Activated CD4-positive, CD25-positive, alpha-beta regulatory T cell (primary cell): ENCODE measurements around the gene MAP3K7CL.

Source experiments
- DNase-seq, 4 experiments: peaks; one replicate each; lab custom pipeline; 2025; lab: John Stamatoyannopoulos, UW

MAP3K7CL gene

DNA sequence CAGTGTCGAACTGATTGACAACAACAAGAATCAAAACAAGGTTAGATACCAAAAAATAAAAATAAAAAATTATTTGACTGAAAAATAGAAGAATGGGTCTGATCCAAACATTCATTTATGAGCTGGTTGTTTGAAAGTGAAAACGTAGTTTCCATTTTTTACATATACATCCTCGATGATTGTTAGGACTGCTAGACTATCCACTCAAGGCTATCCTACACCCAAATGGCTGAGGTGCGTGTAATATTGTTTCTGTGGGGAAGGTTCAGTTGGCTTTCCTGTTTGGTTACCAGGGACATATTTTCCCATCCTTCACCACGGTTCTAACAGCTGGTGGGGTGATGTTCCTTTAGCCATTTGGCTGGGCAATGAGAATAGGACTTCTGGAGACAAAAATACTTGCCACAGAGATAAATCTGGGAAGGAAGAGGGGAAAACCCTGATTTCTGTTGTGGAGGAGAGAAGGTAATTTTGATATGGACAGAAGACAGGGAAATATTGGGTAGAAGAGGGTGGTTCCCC, 66.3 kb downstream of the MAP3K7CL start:
- DNase-seq = no peak

DNA sequence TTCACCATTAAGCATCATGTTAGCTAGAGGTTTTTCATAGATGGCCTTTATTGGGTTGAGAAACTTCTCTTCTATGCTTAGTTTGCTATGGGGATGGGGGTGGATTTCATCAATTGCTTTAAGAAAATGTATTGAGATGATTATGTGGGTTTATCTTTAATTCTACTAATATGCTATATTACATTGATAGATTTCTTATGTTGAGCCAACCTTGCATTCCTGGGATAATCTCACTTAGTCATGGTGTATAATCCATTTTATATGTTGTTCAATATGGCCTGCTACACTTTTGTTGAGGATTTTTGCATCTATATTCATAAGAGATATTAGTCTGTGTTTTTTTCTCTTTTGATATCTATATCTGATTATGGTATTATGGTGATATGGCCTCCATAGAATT, 70.7 kb downstream of the MAP3K7CL start:
- no peak for DNase-seq

DNA sequence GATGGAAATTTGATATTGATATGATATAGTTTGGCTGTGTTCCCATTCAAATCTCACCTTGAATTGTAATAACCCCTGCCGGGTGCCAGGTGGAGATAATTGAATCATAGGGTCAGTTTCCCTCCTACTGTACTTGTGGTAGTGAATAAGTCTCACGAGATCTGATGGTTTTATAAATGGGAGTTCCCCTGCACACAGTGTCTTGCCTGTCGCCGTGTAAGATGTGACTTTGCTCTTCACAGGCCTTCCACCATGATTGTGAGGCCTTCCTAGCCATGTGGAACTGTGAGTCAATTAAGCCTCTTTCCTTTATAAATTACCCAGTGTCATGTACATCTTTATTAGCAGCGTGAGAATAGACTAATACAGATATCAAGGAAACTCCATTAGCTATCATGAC, 74.6 kb downstream of the MAP3K7CL start:
- DNase-seq = no peak

DNA sequence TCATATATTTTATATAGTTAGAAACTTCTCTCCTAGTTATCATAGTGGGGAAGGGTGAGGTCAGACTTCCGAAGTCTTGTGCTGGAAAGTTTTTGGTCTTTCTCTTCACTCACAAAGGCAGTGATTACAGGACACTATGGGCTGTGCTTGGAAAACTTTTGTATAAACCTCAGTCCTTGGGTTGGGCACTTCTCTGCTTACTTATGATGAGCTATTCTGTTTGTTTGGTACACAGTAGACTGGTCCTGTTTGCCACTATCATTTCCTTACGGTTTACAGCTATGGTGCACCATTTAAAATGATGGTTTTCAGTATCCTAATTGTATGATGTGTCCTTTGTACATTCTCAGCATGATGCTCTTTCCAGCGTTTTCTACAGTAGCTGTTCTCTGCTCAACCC, 75.5 kb downstream of the MAP3K7CL start:
- DNase-seq = no peak

DNA sequence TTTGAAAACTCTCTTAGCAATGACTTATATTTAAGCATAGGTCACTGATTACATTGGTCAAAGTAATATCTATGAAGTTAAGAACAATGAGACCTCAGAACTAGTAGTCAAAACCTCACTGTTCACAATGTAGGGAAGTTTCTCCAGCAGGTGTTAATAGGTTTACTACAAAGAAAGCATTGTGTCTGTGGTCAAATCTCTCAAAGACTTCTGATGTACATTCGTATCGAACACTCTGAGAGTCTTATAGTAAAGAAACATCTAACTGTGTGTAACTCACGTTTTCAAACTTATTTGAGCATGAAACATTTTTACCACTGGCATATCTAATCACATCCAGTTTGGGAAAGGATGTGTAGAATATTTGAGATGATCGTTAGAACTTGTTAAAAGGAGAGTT, 76.0 kb downstream of the MAP3K7CL start:
- no peak for DNase-seq

DNA sequence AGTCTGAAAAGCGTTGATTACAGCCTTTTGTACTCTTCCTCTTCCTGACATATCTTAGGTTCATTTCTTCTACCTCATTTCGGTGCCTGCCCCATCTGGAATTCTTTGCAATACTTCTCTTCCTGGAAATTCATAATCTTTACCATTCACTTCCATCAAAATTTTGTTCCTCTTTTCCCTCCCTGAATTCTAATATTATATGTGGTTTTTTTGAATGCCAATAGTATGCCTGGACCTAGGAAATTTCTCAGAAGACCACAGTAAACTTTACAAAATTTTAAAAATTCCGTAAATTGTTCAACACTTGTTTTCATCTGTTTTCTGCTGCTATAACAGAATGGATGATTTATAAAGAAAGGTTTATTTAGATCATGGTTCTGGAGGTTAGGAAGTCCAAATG, 76.8 kb downstream of the MAP3K7CL start:
- DNase-seq = no peak

DNA sequence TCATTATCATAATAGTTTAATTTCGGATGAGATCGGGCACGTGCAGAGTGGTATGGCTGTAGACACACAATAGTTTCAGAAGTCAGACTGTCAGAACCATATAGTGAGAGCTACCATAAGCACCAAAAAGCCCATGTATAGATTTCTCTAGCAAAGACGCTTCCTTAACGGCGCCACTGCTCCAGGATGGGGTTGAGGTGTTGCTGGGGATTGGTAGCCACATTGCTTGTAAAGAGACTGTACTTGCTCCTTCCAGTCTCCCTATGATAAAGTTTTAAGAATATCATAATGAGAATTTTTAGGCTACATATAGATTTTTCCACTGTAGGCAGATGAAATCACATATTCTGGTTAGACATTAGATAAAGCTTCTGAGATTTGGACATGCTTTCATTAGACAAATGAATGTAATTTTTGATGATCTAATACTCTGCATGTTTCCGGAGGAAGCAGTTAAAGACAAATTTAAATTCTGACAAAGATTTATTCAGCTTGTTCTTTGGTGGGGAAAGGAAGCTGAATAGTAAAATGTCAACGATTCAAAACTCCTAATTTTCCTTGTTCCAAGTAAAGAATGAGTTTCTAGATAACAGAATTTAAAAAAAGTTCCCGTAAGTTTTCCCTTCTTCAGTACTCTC, 77.7 kb downstream of the MAP3K7CL start:
- DNase-seq = no peak

DNA sequence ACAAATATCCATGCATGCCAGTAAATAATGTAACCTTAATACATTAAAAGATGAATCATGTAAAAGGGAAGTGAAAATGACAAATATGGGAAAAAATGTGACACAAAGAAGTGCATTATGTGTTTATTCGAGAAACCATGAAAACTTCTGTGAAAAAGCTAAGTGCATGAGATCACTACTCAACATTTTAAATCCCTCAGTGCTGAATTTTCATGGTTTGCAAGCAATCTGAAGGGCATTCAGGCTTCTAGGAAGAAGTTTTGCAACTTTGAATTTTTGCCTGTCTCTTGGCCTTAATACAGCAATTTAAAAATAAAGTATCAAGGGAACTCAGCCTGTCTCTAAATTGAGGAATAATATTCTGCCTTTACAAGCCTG, 78.2 kb downstream of the MAP3K7CL start:
- DNase-seq = no peak

DNA sequence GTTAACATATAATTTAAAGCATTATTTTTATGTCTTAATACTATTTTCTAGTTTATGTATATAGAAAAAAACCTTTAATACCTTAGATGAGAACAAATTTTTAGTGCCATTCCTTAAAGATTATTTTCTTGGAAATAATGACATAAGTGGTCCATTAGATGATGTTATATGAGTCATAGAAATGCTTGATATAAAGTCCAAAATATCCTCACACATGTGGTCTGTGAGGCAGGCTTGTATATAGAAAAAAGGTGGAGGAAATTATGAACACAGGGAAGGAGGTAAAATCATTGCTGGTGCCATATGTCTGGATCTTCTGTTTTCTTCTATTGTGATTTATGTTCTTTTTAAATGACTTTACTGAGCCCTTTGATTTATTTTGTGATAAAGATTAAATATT, 79.3 kb downstream of the MAP3K7CL start:
- no peak for DNase-seq

DNA sequence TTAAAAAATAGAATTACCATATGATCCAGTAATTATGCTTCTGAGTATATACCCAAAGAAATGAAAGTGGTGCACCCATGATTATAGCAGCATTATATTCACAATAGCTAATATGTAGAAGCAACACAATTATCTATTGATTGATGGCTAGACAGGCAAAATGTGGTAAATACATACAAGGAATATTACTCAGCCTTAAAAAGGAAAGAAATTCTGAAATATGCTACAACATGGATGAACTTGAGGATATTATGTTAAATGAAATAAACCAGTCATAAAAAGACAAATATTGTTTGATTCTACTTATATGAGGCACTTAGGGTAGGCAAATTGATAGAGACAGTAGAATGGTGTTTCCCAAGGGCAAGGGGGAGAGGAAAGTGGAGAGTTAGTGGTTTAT, 80.8 kb downstream of the MAP3K7CL start:
- no peak for DNase-seq

DNA sequence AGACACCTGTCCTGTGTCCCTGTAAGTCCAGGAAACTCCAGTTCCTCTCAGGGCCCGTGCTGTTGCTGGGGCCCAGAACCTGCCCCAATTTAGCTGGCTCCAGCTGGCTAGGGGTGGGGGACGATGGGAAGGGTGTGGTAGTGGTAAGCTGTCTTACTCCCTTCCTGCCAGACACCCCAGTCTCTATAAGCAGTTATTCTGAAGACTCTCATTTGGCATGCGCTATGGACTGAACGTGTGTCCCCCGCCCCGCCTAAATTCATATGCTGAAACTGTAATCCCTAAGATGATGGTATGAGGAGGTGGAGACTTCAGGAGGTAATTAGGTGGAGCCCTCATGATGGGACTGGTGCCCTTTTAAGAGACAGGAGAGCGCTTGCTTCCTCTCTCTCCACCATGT, 82.0 kb downstream of the MAP3K7CL start:
- no peak for DNase-seq

DNA sequence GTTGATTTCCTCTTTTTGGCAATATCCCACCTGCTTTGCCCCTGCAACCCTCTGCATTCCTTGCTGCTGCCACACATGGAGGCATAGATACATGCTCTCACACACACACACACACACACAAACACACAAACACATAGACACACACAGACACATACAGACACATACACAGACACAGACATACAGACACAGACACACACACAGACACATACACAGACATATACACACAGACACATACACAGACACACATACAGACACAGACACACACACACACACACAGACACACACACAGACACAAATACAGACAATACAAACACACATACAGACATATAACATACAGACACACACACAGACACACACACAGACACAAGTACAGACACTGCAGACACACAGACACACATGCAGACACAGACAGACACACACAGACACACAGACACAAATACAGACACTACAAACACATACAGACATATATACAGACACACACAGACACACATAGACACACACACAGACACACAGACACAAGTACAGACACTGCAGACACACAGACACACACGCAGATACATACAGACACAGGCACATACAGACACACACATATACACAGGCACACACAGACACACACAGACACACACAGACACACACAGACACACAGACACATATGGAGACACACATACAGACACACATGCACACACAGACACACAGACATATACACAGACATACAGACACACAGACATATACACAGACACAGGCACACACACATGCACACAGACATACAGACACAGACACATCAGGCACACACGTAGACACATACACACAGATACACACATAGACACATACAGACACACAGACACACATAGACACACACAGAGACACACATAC, 83.3 kb downstream of the MAP3K7CL start:
- no peak for DNase-seq

DNA sequence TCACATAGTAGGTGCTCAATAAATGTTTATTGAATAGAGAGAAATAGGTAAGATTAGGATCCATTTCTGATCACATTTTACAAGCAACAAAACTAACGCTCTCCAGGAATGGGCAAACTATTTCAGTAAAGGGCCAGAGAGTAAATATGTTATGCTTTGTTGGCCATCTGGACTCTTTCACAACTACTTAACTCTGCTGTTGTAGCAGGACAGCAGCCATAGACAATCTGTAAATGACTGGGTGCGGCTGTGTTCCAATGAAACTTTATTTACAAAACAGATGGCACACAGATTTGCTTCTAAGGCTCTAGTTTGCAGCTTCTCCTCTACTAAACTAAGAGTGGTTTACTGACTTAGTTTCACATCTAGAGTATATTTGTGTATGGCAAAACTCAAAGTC, 85.3 kb downstream of the MAP3K7CL start:
- DNase-seq = no peak

DNA sequence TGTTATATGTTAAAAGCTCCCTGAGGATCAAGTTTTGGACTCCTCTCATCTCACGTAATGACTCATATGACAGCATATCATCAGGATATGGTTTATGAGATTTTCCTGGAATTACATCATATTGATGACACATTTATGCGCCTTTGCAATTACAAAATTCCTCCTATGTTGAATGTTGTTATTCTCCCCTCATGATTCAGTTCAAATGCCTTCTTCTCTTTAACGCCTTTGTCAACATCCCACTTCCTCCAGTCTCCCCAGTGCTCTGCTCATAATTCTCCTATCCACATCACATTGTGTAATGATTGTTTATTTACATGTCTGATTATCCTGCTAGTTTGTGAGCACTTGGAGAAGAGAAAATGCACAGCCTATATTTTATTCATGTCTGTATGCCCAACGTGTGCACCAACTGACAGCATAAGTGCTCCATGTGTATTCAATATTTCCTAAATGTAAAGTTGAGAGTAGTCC, 87.4 kb downstream of the MAP3K7CL start:
- DNase-seq = no peak

DNA sequence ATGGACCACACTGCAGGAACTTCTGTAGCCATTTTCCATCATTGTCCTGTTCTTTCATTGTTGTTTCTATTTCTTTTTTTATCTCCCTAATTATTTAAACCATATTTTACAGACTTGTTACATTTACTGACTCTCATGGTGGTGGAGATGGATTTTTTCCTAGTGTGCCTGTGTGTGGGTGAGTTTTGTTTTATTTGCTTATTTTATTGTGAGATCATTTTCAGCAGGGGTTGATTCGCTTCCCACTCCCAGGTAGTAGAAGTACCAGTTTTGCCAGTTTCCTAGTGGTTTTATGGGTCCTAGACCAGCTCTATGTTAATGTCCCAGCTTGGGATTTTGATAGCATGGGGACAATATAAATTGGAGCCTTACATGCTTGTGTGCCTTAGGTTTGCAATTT, 88.3 kb downstream of the MAP3K7CL start:
- DNase-seq = no peak

DNA sequence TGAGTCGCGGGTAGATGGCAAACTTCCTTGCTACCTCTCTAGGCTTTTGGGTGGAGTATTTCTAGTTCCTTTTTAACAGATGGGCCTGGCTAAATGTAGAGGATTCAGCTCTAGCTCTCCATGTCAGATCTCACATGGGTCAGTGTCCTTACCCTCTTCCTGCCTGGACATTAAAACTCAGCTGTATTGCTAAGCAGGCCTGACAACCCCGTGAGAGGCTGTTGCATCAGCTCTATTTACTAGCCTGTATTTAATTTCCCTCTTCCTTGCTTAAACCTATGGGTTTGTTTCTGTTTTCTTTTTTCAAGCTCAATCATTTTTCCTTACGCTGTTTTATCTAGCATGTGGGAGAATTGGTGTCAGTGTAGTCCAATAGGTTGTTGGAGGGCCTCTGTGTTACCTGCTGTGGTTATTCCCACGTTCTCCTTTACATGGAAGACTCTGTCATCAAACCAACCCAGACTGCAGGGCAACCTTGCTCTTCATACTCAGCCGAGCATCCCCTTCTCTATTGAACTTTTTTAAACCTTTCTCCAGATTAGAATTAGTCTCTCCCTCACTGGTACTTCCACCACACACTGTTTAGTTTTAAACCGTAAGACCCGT, 88.8 kb downstream of the MAP3K7CL start:
- DNase-seq = no peak

DNA sequence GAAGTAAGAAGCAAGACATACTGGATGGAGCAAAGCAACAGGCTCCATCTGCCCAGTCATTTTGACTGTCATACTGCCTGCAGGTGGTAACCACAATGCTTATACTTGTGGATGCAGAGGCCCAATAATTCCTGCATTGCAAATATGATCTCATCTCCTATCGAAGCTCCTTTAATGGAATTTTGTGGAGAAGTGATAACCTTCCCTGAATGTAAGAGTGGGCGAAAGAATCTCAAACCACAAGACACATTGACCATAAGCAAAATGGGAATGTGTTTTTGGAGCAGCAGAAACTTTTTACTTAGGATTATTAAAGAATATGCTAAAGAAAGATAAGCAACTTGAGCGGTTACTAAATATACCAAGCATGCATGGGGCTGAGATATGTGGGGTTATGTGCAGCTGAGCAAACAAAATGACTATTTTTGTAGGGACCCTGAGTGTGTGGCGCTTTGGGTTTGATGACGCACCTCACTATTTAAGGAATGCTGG, 90.9 kb downstream of the MAP3K7CL start:
- no peak for DNase-seq

DNA sequence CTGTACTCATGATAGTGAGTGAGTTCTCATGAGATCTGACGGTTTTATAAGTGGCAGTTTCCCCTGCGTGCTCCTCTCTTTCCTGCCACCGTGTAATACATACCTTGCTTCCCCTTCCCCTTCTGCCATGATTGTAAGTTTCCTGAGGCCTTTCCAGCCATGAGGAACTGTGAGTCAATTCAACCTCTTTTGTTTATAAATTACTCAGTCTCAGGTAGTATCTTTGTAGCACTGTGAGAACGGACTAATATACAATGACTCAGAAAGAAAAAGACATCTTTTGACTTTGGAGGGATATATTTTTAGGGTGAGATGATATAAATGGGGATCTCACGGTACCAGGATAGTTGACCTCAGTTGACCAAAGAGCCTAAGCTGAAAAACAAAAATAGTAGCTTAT, 93.6 kb downstream of the MAP3K7CL start:
- DNase-seq = no peak
